Stimulated activated CD4-positive, alpha-beta T cell treated with anti-CD3 and anti-CD28 coated beads, Interleukin-15, amount 100 ng/mL, for 1 hour (primary cell): ENCODE data around the gene CYRIA.

Source experiments
- DNase-seq, 2 donors: peaks; one replicate each; pipeline ENCODE4 v3.0.0-alpha.2; 2020; ENCODE audit warnings: low read depth in 1 of 2, low spot score in 1 of 2

CYRIA gene

GRCh38 chr2:16671760-16672159, 6.1 kb upstream of the CYRIA start:
- no peak for DNase-seq

- DNase-seq = no peak
Observed at GRCh38 chr2:16669388-16669787, 3.8 kb upstream of the CYRIA start.

- no peak for DNase-seq
Observed at GRCh38 chr2:16666449-16666801, 791 bp upstream of the CYRIA start.

- DNase-seq = no peak
Observed at GRCh38 chr2:16664809-16665747, 556 bp downstream of the CYRIA start.

DNA sequence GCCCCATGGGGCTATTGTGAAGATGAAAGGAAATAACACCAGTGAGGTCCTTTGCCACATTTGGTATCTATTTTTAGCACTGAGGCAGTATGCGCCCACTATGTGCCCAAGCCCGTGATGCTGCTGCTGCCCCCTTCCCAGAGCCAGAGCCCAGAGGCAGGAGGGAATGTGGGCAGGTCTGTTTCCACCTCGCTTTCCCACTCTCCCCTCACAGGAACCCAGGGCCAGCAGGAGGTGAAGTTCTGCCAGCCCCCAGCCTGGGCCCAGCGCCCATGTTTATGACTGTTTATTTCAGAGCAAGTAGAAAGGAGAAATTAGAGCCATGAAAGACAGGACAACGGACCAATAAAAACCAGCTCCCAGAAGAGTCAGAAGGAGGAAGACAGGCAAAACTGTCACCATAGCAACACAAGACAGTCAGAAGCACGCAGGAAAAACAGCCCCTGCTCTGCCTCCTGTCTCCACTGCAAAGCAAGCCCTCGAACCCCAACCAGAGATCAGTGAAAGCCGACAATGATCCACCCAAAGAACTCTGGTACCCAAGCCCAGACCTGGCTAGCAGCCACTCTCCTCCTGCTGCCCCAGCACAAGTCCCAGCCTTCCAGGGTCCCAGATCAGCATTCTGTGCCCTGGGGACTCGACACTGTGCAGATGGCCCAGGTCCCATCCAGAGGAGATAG, 1.4 kb downstream of the CYRIA start:
- no peak for DNase-seq

DNA sequence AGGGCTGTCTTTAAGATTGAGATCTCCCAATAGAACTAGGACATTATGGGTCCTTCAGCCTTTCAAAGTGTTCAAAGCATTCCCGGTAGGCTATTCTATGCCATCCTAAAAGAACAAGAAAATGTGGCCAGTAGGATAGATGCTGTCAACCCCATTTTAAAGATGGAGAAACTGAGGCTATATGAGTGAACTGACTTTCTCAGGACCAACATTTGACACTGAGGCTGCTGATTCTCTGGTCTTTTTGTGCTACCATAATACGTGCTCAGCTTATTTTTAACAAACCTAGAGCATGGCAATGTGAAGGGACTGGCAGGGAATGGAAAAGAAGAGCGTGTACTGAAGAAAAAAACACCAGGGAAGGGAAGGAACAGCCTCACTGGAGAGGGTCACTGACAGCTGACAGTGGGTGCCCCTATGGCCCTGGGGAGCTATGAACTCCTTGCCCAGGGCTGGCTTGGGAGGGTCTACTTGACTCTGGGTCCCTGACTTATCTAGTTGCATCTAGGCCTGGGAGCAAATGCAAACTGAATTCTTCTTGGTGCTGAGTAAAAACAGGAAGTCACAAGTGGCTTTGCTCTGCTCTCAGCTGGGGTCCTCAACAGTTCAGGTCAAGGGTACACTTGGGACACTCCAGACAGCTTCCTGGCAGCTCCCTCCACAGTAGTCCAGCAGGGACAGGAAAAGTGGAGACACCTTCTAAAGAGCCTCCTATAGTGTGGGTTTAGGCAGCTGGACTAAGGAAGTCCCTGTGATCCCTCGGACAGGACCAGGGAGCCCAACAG, 2.3 kb downstream of the CYRIA start:
- no peak for DNase-seq

DNA sequence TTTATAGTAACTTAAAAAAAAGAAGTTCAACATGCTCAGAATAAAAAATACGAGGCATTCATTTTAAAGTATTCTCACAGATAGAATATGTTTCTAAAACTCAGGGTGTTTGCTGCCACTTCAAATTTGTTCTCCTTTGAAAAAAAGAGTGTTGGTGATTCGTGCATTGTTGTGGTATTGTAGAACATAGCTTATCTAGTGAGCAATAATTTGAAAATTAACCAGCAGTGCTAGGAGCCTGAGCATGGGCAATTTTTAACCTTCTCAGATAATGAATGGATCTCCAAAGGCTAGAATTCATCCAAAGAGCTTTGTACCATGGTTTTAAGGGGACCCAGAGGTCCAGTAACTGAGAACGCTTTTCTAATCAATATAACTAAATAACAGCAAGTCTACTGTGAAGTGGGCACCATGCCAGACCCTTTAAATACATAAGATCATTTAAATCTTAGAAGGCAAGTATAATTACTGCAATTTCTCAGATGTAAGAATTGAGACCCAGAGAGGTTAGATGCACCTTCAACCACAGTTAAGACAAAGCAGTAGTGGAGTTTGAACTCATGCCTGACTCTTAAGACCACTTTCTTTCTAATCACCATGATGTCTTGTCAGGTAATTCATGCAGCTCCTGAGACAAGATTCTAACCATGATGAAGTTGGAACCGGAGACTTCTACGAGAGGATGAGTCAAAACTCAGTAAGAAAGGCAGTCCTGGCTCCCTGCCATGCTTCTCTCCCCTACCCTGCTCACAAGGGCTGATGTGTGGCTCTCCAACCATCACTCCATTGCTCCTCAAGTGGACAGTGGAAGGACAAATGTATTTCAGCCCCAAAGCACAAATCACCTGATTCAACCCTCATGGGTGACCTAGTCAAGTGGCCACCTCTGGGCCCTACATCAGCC, 3.4 kb downstream of the CYRIA start:
- DNase-seq = no peak

DNA sequence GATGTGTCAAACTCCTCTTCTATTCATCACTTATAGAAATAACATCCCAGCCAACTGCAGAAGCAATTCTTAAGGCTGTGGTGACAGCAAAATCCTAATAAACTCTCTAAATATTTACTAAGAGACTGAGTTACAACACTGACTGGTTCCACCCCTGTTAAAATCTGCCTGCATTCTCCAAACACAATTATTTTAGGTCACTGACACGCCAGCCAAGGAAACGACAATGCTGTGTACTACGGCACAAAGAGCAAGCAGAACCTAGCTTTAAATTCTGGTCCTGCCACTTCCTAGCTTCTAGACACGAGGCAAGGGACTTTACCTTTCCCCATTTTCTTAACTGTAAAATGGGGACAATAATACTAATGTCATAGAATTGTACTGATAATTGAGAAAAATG, 4.1 kb downstream of the CYRIA start:
- no peak for DNase-seq

DNA sequence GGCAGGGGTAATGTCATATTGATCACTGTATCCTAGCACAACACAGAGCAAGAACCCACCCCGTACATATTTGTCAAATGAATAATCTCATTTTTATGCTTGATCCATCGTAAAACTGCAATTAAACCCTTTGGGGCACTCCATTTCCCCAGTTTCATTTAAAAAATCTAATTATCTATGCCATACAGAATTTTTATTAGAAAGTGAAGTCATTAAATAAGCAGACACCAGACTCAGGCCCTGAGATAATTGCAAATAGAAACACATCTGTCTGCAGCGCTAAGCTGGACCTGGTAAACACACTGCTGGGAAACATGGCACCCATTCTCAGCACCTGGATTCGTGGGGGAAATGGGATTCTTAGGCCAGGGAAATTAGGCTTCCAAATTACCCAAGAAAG, 5.1 kb downstream of the CYRIA start:
- DNase-seq = no peak

- DNase-seq = no peak
Observed at GRCh38 chr2:16660114-16660513, 5.5 kb downstream of the CYRIA start.

- no peak for DNase-seq
Observed at GRCh38 chr2:16658076-16658739, 7.4 kb downstream of the CYRIA start.

DNA sequence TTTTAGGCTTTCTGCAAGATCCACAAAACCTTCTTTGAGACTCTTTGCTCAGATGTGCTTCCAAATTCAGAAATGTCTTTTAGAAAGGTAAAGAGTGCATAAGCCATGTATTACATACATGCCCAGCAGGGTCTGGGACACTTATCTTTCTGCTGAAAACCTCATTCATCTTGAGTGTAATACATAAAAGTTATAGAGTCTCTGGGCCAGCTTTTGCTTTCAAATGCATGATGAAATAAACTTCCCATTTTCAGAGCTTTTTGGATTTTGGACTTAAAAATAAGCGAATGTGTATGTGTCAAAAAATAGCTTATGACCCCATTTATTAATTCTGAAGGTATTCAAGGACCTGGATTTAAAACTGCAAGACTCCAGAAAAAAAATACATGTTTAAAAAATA, 8.0 kb downstream of the CYRIA start:
- no peak for DNase-seq

DNA sequence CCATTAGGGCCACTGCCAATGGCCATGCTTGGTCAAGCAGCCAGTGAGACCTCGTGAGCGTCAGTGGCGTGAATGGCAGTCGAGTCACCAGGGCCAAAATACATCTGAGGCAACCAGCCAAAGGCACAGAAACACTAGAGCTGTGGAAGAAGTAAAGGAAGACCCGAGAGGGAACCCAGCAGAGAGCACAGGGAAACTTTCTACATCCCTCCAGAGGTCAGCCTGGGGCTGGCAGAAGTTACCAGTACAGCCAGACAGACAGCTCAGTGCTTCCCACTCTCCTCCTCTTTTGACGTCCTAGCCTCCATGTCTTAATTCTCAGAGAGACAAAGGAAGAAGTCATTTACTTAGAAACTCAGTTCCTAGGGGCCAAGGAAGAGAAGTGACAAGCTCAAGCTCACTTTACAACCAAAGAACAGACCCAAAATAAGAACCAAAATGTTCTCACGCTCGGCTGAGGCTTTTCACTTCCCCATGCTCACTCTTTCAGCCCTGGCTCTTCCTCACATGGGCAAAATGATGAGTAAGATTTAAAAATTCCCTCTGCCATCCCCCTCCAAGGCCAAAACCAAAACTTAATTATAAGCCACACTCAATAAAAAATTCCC, 8.7 kb downstream of the CYRIA start:
- no peak for DNase-seq

DNA sequence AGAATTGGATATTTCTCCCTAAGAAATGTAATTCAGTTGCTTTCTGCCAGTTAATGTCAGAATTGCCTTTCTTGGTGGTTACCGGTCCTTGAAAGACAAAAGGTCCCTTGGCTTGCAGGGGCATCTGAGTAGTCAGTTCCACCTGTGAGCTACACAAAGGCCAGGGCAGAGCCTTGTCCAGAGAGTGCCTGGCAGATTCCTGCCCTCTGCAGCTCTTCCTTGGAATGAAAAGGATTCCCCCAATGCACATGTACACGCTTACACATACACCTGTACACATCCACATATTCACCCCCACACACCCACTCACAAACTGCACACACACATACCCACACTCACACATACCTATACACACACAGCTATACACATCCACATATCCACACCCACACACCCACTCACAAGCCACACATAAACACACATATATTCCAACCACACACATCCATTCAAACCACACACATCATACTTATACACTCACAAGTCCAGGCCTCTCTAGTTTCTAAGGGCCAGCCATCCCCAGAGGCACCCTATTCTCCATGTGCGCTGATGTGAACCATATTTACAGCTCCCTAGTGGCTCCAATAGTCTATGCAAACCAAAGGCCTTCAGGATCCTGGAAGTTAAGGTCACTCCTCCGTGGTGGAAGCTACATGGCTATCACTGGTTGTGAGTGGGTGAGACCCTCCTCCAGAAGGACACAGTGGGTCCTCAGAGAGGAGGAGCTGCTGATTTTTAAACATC, 9.6 kb downstream of the CYRIA start:
- no peak for DNase-seq

DNA sequence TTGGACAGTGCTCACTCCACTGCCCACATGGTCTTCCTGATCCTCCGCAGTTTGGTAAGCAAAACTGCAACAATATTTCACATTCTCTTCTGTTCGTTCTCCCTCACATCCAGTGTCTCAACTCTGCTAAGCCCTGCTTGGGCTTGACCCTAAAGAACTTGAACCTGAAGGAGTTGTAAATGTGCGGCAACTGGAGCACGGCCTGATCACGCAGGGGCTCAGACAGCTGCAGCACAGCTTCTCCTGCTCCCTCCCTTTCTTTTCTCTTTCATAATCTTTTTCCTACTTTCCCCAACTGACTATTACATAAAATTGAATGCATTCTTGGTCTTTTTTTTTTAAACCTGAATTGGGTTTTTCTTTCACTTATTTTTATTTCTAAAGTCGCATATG, 10.2 kb downstream of the CYRIA start:
- no peak for DNase-seq

- no peak for DNase-seq
Observed at GRCh38 chr2:16654833-16655444, 10.7 kb downstream of the CYRIA start.

DNA sequence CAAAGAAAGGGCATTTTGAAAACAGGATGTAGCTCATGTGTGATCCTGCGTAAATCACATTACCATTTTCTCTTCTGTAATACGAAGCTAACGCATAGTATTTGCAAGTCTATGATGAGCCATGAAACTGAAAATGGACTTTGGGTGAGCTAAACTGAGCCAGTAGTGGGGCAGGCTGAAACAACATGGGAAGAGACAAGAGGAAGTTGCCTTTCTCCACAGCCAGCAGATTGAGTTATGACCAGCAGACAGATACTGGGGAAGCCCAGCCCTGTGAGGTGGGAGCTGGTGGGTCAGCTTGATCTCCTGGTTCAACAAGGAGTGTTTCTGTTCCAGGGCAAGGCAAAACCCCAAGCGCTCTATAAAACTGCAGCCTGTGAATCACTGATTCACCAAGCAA, 11.8 kb downstream of the CYRIA start:
- no peak for DNase-seq

GRCh38 chr2:16653083-16653375, 12.6 kb downstream of the CYRIA start:
- no peak for DNase-seq
